ENCODE data around the gene KRT78. TPM values are rescaled to one million over a fixed set of nuclear protein-coding genes. Genes with fewer than 3 reads are reported as not detected.

The KRT78 gene
- total RNA-seq, 6 experiments from 2014 or later: not detected

DNA sequence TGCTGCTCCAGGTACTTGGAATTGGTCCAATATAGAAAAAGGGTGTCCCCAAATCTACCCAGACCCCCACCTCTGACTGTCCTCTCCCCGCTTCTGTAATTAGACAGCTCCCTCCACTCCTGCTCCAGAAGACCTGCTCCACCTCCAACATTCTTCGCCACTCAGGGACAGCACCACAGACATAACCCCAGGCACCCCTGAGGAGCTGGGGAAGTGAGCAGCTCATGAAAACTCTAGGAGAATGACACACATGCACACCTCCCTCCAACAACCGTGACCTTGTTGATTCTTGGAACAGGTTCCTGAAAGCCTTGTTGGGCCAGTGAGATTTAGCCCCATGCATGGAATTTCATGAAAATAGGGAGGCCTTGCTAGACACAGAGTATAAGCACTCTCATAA is 43.1 kb downstream of the KRT78 start:
- Histone ChIP-seq H3K4me3 (no peak overlapping the region), H3K27me3 (no peaks in the 10 kb centered on the region), H3K4me1 (no peaks in the 10 kb centered on the region), H3K9me3 (no peaks in the 10 kb centered on the region), H3K36me3 (no peaks in the 10 kb centered on the region), H3K27ac (no peak overlapping the region)
- WGBS (ENCODE audit: insufficient coverage, low coverage, low lambda C conversion rate, missing lambda C conversion rate): 60% methylated on average over 1 of the region's 3 CpGs
- intact Hi-C loops (cut with DNase I): no loop called here
- no peak for ATAC-seq
- no peak for TF ChIP-seq POLR2A (IDR thresholded peaks at IDR 0.05)
- TF ChIP-seq, protein P1, sequence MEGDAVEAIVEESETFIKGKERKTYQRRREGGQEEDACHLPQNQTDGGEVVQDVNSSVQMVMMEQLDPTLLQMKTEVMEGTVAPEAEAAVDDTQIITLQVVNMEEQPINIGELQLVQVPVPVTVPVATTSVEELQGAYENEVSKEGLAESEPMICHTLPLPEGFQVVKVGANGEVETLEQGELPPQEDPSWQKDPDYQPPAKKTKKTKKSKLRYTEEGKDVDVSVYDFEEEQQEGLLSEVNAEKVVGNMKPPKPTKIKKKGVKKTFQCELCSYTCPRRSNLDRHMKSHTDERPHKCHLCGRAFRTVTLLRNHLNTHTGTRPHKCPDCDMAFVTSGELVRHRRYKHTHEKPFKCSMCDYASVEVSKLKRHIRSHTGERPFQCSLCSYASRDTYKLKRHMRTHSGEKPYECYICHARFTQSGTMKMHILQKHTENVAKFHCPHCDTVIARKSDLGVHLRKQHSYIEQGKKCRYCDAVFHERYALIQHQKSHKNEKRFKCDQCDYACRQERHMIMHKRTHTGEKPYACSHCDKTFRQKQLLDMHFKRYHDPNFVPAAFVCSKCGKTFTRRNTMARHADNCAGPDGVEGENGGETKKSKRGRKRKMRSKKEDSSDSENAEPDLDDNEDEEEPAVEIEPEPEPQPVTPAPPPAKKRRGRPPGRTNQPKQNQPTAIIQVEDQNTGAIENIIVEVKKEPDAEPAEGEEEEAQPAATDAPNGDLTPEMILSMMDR (IDR thresholded peaks at IDR 0.05): no peak
- no peak for DNase-seq

DNA sequence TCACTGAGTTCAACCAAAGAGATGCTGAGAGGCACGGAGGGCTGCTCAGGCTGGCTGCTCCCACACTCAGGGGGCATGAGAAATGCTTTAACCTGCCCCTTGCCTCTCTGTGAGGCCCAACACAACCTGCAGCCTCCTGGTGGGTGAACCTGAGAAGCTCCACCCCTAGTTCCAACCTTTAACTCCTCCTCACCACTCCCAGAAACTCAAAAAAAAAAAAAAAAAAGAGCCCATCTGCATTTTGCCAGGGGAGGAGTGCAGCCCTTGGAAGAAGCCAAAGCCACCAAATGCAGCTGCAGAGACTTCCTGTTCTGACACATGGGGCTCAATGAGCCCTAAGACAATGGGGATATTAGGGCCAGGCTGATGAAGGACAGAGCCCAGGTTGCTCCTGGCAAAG is 43.8 kb downstream of the KRT78 start:
- no peaks in the 10 kb centered on the region for H3K9me3 ChIP-seq
- no peak for ATAC-seq
- H3K4me1 ChIP-seq: no peaks in the 10 kb centered on the region
- TF ChIP-seq, protein P1 (IDR thresholded peaks at IDR 0.05): no peak
- DNase-seq: peak in 1 of 3 donors; percentile 6
- H3K36me3 ChIP-seq: no peaks in the 10 kb centered on the region
- intact Hi-C loops (cut with DNase I): no loop called here
- WGBS (ENCODE audit: insufficient coverage, low coverage, low lambda C conversion rate, missing lambda C conversion rate): 33% methylated on average over 1 of the region's 1 CpG
- no peaks in the 10 kb centered on the region for H3K27me3 ChIP-seq
- no peak overlapping the region for H3K4me3 ChIP-seq
- no peak overlapping the region for H3K27ac ChIP-seq

DNA sequence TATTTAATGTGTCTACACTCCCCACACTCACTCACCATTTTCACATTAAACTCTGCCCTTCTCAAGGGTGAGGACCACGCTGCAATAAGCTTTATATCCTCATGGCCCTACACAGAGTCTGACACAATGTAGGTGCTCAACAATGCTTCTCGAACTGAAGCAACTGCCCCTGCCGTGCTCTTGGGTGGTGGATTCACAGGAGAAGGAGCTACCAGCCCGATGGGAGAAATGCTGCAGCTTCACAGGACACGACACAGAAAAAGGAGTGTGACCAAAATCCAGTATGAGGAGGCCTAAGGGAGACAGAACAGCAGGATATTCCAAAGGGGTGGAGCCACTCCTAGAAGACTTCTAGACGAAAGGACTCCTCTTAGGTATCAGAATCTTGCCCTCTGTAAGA is 46.4 kb downstream of the KRT78 start:
- 37% methylated on average over 4 of the region's 6 CpGs for WGBS (ENCODE audit: insufficient coverage, low coverage, low lambda C conversion rate, missing lambda C conversion rate)
- no peak for TF ChIP-seq POLR2A (IDR thresholded peaks at IDR 0.05)
- TF ChIP-seq, protein P1 (IDR thresholded peaks at IDR 0.05): no peak
- Histone ChIP-seq H3K4me3 (no peak overlapping the region), H3K27ac (no peak overlapping the region), H3K36me3 (no peaks in the 10 kb centered on the region), H3K9me3 (no peaks in the 10 kb centered on the region), H3K27me3 (no peaks in the 10 kb centered on the region), H3K4me1 (no peaks in the 10 kb centered on the region)
- intact Hi-C loops (cut with DNase I): no loop called here
- ATAC-seq (no peak), DNase-seq (peak in 1 of 3 donors; percentile 4)

DNA sequence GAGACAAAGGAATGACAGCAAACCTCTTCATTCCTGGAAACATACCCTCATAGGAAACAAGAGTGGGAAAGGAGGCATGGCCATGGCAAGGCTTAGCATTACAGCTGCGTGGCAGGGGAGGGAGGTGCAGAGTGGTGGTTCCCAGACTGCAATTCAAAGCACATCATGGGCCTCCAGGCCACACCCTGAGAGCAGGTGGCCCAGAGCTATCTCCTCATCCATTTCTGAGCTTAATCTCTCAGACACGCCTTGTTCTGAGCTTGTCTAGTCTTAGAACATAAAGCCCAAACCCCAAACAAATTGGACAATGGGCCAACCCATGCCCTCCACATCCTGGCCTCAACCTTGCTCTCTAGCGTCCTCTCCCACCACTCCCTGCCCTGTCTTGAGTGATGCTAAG is 47.0 kb downstream of the KRT78 start:
- Histone ChIP-seq H3K27ac (no peak overlapping the region), H3K36me3 (no peaks in the 10 kb centered on the region), H3K9me3 (no peaks in the 10 kb centered on the region), H3K4me3 (no peak overlapping the region), H3K27me3 (no peaks in the 10 kb centered on the region), H3K4me1 (no peaks in the 10 kb centered on the region)
- WGBS (ENCODE audit: insufficient coverage, low coverage, low lambda C conversion rate, missing lambda C conversion rate): 20% methylated on average over 2 of the region's 3 CpGs
- DNase-seq (peak in 1 of 3 donors; percentile 23), ATAC-seq (no peak)
- intact Hi-C loops (cut with DNase I): no loop called here
- no peak for TF ChIP-seq POLR2A (IDR thresholded peaks at IDR 0.05)
- TF ChIP-seq, protein P1 (IDR thresholded peaks at IDR 0.05): no peak
